Cardiac muscle cell (in vitro differentiated cells and primary cell): Measurements from ENCODE around the gene INO80. TPM values are rescaled to one million over a fixed set of nuclear protein-coding genes. Genes with fewer than 3 reads are reported as not detected.

Source experiments
- DNase-seq, 2 donors: peaks; one replicate each; pipeline versions ENCODE4 v3.0.0 to v3.0.0-alpha.2; 2010 to 2017; ENCODE audit warnings: low read depth in 1 of 2, low spot score in 1 of 2
- H3K27ac ChIP-seq: fragments of 200-600 bp; sonication (generic); 2 replicates; pipeline ENCODE4 v1.5.1; 2016
- H3K27me3 ChIP-seq: fragments of 200-600 bp; sonication (generic); 2 replicates; pipeline ENCODE4 v1.6.0; 2016; ENCODE audit warnings: control low read depth
- H3K36me3 ChIP-seq: fragments of 200-600 bp; sonication (generic); 2 replicates; pipeline ENCODE4 v1.5.1; 2016; ENCODE audit warnings: control low read depth
- H3K4me1 ChIP-seq: fragments of 200-600 bp; sonication (generic); 2 replicates; pipeline ENCODE4 v1.8.1; 2017; ENCODE audit warnings: low read depth, mild to moderate bottlenecking, mixed run types
- H3K4me3 ChIP-seq: fragments of 200-600 bp; sonication (generic); 2 replicates; pipeline ENCODE4 v1.5.1; 2016; ENCODE audit warnings: mild to moderate bottlenecking
- H3K9me3 ChIP-seq: fragments of 200-600 bp; sonication (generic); 2 replicates; pipeline ENCODE4 v1.5.1; 2017; ENCODE audit warnings: low read depth, mild to moderate bottlenecking, control low read depth
- CTCF ChIP-seq: IDR thresholded peaks from 2 replicates; pipeline ENCODE4 v1.5.1; 2012; ENCODE audit warnings: low read depth, mild to moderate bottlenecking, low read length
- polyA plus RNA-seq: library from polyadenylated mRNA; unstranded; fragments of >200 nt; fragmentation: Nextera tagmentation; extraction: Ambion mirVana; gene quantifications from 2 replicates; pipeline ENCODE4 v1.2.1, GENCODE V29; 2016
- total RNA-seq: library from RNA; depleted of rRNA; stranded (reverse); fragments of >200 nt; gene quantifications from 2 replicates; pipeline ENCODE4 v1.2.3, GENCODE V29; 2016

The INO80 gene
- total and polyA plus RNA-seq, 2 experiments from 2014 or later = 6.0 to 14.0 TPM

GRCh38 chr15:41056810-41057209 is 59.3 kb downstream of the INO80 start:
- H3K9me3 ChIP-seq = no peaks in the 10 kb centered on the region
- H3K4me3 ChIP-seq = no peak overlapping the region
- no peak overlapping the region for H3K27ac ChIP-seq
- no peaks in the 10 kb centered on the region for H3K27me3 ChIP-seq
- TF ChIP-seq CTCF = no peak
- DNase-seq = no peak
- peaks cover 58% of the 10 kb centered on the region for H3K36me3 ChIP-seq
- H3K4me1 ChIP-seq = no peaks in the 10 kb centered on the region

GRCh38 chr15:41055706-41056105 is 60.4 kb downstream of the INO80 start:
- DNase-seq = no peak
- TF ChIP-seq CTCF = no peak
- H3K27me3 ChIP-seq = no peaks in the 10 kb centered on the region
- H3K9me3 ChIP-seq = no peaks in the 10 kb centered on the region
- no peak overlapping the region for H3K4me3 ChIP-seq
- H3K4me1 ChIP-seq = no peaks in the 10 kb centered on the region
- peaks cover 64% of the 10 kb centered on the region for H3K36me3 ChIP-seq
- H3K27ac ChIP-seq = no peak overlapping the region

GRCh38 chr15:41051139-41051538 is 64.9 kb downstream of the INO80 start:
- Histone ChIP-seq H3K27ac (no peak overlapping the region), H3K9me3 (no peaks in the 10 kb centered on the region), H3K4me1 (no peaks in the 10 kb centered on the region), H3K36me3 (peaks cover 78% of the 10 kb centered on the region), H3K27me3 (no peaks in the 10 kb centered on the region), H3K4me3 (no peak overlapping the region)
- TF ChIP-seq CTCF = no peak
- no peak for DNase-seq

GRCh38 chr15:41048852-41049251 is 67.2 kb downstream of the INO80 start:
- Histone ChIP-seq H3K4me3 (no peak overlapping the region), H3K36me3 (peaks cover 76% of the 10 kb centered on the region), H3K27ac (no peak overlapping the region), H3K4me1 (no peaks in the 10 kb centered on the region), H3K9me3 (no peaks in the 10 kb centered on the region), H3K27me3 (no peaks in the 10 kb centered on the region)
- DNase-seq = no peak
- TF ChIP-seq CTCF = no peak

GRCh38 chr15:41048397-41048796 is 67.7 kb downstream of the INO80 start:
- H3K4me1 ChIP-seq = no peaks in the 10 kb centered on the region
- H3K27me3 ChIP-seq = no peaks in the 10 kb centered on the region
- TF ChIP-seq CTCF = no peak
- no peak for DNase-seq
- H3K27ac ChIP-seq = no peak overlapping the region
- H3K36me3 ChIP-seq = peaks cover 75% of the 10 kb centered on the region
- no peaks in the 10 kb centered on the region for H3K9me3 ChIP-seq
- H3K4me3 ChIP-seq = no peak overlapping the region

- no peak for DNase-seq
- no peaks in the 10 kb centered on the region for H3K9me3 ChIP-seq
- no peak overlapping the region for H3K27ac ChIP-seq
- no peak overlapping the region for H3K4me3 ChIP-seq
- no peaks in the 10 kb centered on the region for H3K4me1 ChIP-seq
- no peaks in the 10 kb centered on the region for H3K27me3 ChIP-seq
- H3K36me3 ChIP-seq = peaks cover 80% of the 10 kb centered on the region
- no peak for TF ChIP-seq CTCF
Observed at GRCh38 chr15:41047474-41047873, 68.6 kb downstream of the INO80 start.
